SK-N-SH (cell line): ENCODE data around the gene IGDCC3. TPM values are rescaled to one million over a fixed set of nuclear protein-coding genes. Genes with fewer than 3 reads are reported as not detected.

ENCODE experiments used
- CTCF ChIA-PET: fragments of 300-600, 350-600 bp; formaldehyde crosslinking; extraction: SDS; loops from one replicate; lab custom pipeline; 2021; lab: Yijun Ruan, JAX
- POLR2A ChIA-PET: fragments of 350-600 bp; sonication (Branson Sonifier 250); formaldehyde crosslinking; extraction: SDS; loops from one replicate; lab custom pipeline; 2020; ENCODE audit warnings: antibody characterized with exemption, inconsistent platforms; lab: Yijun Ruan, JAX
- DNase-seq: peaks from one replicate; pipeline ENCODE4 v3.0.0; 2012
- H2AFZ ChIP-seq: fragments of 200-600 bp; sonication (generic); 2 replicates; pipeline ENCODE4 v1.8.1; 2016; ENCODE audit warnings: antibody characterized with exemption, mild to moderate bottlenecking, low read depth
- H3F3A ChIP-seq: fragments of 200-600 bp; sonication (generic); replicated peaks from 2 replicates; pipeline ENCODE3; 2016; ENCODE audit warnings: antibody characterized with exemption, mild to moderate bottlenecking; ENCODE audit not compliant: insufficient read depth
- H3K27ac ChIP-seq, 2 experiments: fragments of 200-500 bp in 1 of 2; fragments of 200-600 bp in 1 of 2; sonication (Bioruptor generic) in 1 of 2; sonication (generic), shearing (Covaris generic) in 1 of 2; 2 replicates each; pipeline versions ENCODE4 v1.5.1 to v1.6.1; 2014 to 2016; ENCODE audit warnings: low read depth in 2 of 2, inconsistent platforms in 1 of 2, low read length in 1 of 2, mild to moderate bottlenecking in 1 of 2, mixed read lengths in 1 of 2
- H3K27me3 ChIP-seq: fragments of 200-600 bp; sonication (generic), shearing (Covaris generic); 2 replicates; pipeline ENCODE4 v1.6.1; 2016; ENCODE audit warnings: mixed run types; ENCODE audit not compliant: insufficient read depth
- H3K36me3 ChIP-seq, 2 experiments: fragments of 200-500 bp in 1 of 2; fragments of 200-600 bp in 1 of 2; sonication (Bioruptor generic) in 1 of 2; sonication (generic) in 1 of 2; replicated peaks in 1 of 2; 2 replicates each; pipeline versions ENCODE3 to v1.5.1; 2014 to 2016; ENCODE audit warnings: low read length in 1 of 2, mild to moderate bottlenecking in 1 of 2; ENCODE audit not compliant: insufficient read depth in 2 of 2, control insufficient read depth in 1 of 2
- H3K4me1 ChIP-seq, 2 experiments: fragments of 200-500 bp in 1 of 2; fragments of 200-600 bp in 1 of 2; sonication (Bioruptor generic) in 1 of 2; sonication (generic), shearing (Covaris generic) in 1 of 2; 2 replicates each; pipeline versions ENCODE4 v1.5.1 to v1.6.1; 2014 to 2016; ENCODE audit warnings: low read depth in 1 of 2, low read length in 1 of 2, mixed run types in 1 of 2; ENCODE audit not compliant: insufficient read depth in 2 of 2, control insufficient read depth in 1 of 2
- H3K4me2 ChIP-seq: fragments of 200-600 bp; sonication (generic), shearing (Covaris generic); 2 replicates; pipeline ENCODE4 v1.6.1; 2017; ENCODE audit warnings: mixed run types
- H3K4me3 ChIP-seq, 2 experiments: fragments of 200-500 bp in 1 of 2; fragments of 200-600 bp in 1 of 2; sonication (Bioruptor generic) in 1 of 2; sonication (generic), shearing (Covaris generic) in 1 of 2; 2 replicates each; pipeline versions ENCODE4 v1.5.1 to v1.8.1; 2014 to 2016; ENCODE audit warnings: low read depth in 2 of 2, inconsistent platforms in 1 of 2, low read length in 1 of 2, mild to moderate bottlenecking in 1 of 2, mixed read lengths in 1 of 2, moderate library complexity in 1 of 2
- H3K79me2 ChIP-seq: fragments of 200-600 bp; sonication (generic); 2 replicates; pipeline ENCODE4 v1.8.1; 2017; ENCODE audit warnings: mild to moderate bottlenecking; ENCODE audit not compliant: insufficient read depth
- H3K9ac ChIP-seq: fragments of 200-600 bp; sonication (generic); 2 replicates; pipeline ENCODE4 v1.6.1; 2017; ENCODE audit warnings: mixed run types
- H3K9me2 ChIP-seq: fragments of 200-600 bp; sonication (generic); 2 replicates; pipeline ENCODE4 v1.6.1; 2017; ENCODE audit warnings: mixed run types
- H3K9me3 ChIP-seq: fragments of 200-600 bp; sonication (generic); 2 replicates; pipeline ENCODE4 v1.6.1; 2017; ENCODE audit warnings: mixed run types, mild to moderate bottlenecking, moderate library complexity
- H4K20me1 ChIP-seq: fragments of 200-600 bp; sonication (generic); 2 replicates; pipeline ENCODE4 v1.6.1; 2017; ENCODE audit warnings: mild to moderate bottlenecking, mixed run types; ENCODE audit not compliant: insufficient read depth
- EP300 ChIP-seq, 2 experiments: IDR thresholded peaks; 2 replicates each; pipeline versions ENCODE4 v1.4.0 to v1.6.1; 2012; ENCODE audit warnings: borderline replicate concordance in 1 of 2, low read depth in 1 of 2, low read length in 1 of 2
- FOSL2 ChIP-seq: IDR thresholded peaks from 2 replicates; pipeline ENCODE4 v1.4.0; 2012; ENCODE audit warnings: low read depth, mild to moderate bottlenecking, moderate library complexity, borderline replicate concordance
- GABPA ChIP-seq: IDR thresholded peaks from 2 replicates; pipeline ENCODE4 v1.4.0; 2012; ENCODE audit warnings: low read depth, mild to moderate bottlenecking
- JUND ChIP-seq: IDR thresholded peaks from 2 replicates; pipeline ENCODE4 v1.4.0; 2012
- MEF2A ChIP-seq: IDR thresholded peaks from 2 replicates; pipeline ENCODE4 v1.4.0; 2012; ENCODE audit warnings: low read depth, borderline replicate concordance
- NRF1 ChIP-seq: IDR thresholded peaks from 2 replicates; pipeline ENCODE4 v1.6.1; 2012; ENCODE audit warnings: low read depth, mild to moderate bottlenecking, low read length
- RAD21 ChIP-seq: IDR thresholded peaks from 2 replicates; pipeline ENCODE4 v1.6.1; 2012; ENCODE audit warnings: mild to moderate bottlenecking, low read length
- SIN3A ChIP-seq: IDR thresholded peaks from 2 replicates; pipeline ENCODE4 v1.6.1; 2012; ENCODE audit warnings: low read depth, mild to moderate bottlenecking, low read length, moderate library complexity, borderline replicate concordance
- TEAD4 ChIP-seq: IDR thresholded peaks from 2 replicates; pipeline ENCODE4 v1.4.0; 2012; ENCODE audit warnings: mild to moderate bottlenecking, borderline replicate concordance; ENCODE audit not compliant: insufficient read depth
- YY1 ChIP-seq: IDR thresholded peaks from 2 replicates; pipeline ENCODE4 v1.4.0; 2012; ENCODE audit warnings: low read depth, mild to moderate bottlenecking
- WGBS: methylation state at CpG from one replicate; pipeline ENCODE4 v1.1.6; 2017; ENCODE audit warnings: low lambda C conversion rate; 5-methylcytosine and 5-hydroxymethylcytosine counted together
- polyA plus RNA-seq, 3 experiments: library from polyadenylated mRNA; depleted of rRNA; stranded (reverse); fragments of >200 nt; gene quantifications; 2 replicates each; pipeline ENCODE4 v1.2.3, GENCODE V29; 2012
- TF ChIP-seq, protein P1 (sequence below): fragments of 200-600 bp; sonication (generic); IDR thresholded peaks from 2 replicates; pipeline ENCODE4 v1.6.1; 2017; ENCODE audit warnings: antibody characterized with exemption, mild to moderate bottlenecking, moderate library complexity
- TF ChIP-seq, protein P2 (sequence below): IDR thresholded peaks from 2 replicates; pipeline ENCODE4 v1.4.0; 2012; ENCODE audit warnings: low read depth
- TF ChIP-seq, protein P3 (sequence below): IDR thresholded peaks from 2 replicates; pipeline ENCODE4; 2012

Gene IGDCC3
- polyA plus RNA-seq, 1 of the 3 experiments (the other 2 are of a cell fraction), result 0.43 TPM

DNA sequence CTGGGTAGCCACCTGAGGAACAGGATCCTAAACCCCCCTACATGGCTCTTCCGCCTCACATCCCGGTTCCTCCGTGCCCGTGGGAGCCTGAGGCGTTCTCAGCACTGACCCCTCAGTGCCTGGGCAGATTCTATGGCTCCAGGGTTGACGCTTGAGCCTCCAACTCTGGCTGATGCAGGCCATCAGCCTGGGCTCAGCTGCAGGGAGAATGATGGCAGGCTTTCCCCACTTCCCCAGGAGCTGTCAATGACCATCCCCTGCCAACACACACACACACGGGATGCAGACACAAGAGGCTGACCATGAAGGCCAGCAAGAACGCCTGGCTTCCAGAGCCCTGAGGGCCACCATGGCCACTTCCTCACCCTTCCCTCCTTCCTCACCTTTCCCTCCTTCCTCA lies 15.8 kb upstream of the IGDCC3 start:
- CTCF ChIA-PET, result interaction anchor here (2.1 to 37.1 kb wide), 4 partner anchors 8 to 71 kb away, joined by 6 to 969 read pairs (median 34); no protein-coding TSS in a partner anchor
- TF ChIP-seq RAD21 (no peak), FOSL2 (no peak)
- WGBS, result 88% methylated on average over 6 of the region's 8 CpGs

DNA sequence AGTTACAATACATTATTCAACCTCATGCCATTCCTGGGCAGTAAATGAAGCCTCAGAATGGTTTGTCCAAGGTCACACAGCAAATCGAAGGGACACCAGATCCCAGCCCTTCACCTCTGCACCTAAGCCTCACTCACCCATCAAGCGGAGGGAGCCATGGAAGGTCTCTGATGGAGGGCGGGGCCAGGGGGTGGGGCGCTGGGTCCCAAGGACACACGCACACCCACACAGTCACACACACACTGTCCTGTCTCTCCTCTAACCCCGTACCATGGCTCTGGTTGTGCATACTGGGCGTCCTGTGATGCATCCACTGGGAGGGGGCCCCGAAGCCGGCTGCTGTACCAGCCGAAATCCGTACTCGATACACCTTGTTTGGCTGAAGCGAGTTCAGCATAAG lies 15.3 kb upstream of the IGDCC3 start:
- no peaks in the 10 kb centered on the region for H3K79me2 ChIP-seq
- H3K9ac ChIP-seq, result no peak overlapping the region
- no peaks in the 10 kb centered on the region for H3K9me3 ChIP-seq
- no peak overlapping the region for H3K4me3 ChIP-seq
- no peak for DNase-seq
- no peaks in the 10 kb centered on the region for H3F3A ChIP-seq
- H3K36me3 ChIP-seq, result no peaks in the 10 kb centered on the region
- peaks cover 29% of the 10 kb centered on the region for H3K27me3 ChIP-seq
- 87% methylated on average over 6 of the region's 13 CpGs for WGBS
- peaks cover 0 to 6% of the 10 kb centered on the region in 2 experiments; a peak in 1 of 4 replicates for H3K4me1 ChIP-seq
- TF ChIP-seq GABPA, result no peak
- TF ChIP-seq TEAD4, result no peak
- TF ChIP-seq YY1, result no peak
- TF ChIP-seq, protein P1, sequence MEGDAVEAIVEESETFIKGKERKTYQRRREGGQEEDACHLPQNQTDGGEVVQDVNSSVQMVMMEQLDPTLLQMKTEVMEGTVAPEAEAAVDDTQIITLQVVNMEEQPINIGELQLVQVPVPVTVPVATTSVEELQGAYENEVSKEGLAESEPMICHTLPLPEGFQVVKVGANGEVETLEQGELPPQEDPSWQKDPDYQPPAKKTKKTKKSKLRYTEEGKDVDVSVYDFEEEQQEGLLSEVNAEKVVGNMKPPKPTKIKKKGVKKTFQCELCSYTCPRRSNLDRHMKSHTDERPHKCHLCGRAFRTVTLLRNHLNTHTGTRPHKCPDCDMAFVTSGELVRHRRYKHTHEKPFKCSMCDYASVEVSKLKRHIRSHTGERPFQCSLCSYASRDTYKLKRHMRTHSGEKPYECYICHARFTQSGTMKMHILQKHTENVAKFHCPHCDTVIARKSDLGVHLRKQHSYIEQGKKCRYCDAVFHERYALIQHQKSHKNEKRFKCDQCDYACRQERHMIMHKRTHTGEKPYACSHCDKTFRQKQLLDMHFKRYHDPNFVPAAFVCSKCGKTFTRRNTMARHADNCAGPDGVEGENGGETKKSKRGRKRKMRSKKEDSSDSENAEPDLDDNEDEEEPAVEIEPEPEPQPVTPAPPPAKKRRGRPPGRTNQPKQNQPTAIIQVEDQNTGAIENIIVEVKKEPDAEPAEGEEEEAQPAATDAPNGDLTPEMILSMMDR, result no peak
- no peak for TF ChIP-seq RAD21
- no peak for TF ChIP-seq NRF1
- no peak for TF ChIP-seq MEF2A
- TF ChIP-seq, protein P2, sequence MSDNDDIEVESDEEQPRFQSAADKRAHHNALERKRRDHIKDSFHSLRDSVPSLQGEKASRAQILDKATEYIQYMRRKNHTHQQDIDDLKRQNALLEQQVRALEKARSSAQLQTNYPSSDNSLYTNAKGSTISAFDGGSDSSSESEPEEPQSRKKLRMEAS, result no peak
- TF ChIP-seq, protein P3, sequence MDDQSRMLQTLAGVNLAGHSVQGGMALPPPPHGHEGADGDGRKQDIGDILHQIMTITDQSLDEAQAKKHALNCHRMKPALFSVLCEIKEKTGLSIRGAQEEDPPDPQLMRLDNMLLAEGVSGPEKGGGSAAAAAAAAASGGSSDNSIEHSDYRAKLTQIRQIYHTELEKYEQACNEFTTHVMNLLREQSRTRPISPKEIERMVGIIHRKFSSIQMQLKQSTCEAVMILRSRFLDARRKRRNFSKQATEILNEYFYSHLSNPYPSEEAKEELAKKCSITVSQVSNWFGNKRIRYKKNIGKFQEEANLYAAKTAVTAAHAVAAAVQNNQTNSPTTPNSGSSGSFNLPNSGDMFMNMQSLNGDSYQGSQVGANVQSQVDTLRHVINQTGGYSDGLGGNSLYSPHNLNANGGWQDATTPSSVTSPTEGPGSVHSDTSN, result no peak
- no peak for TF ChIP-seq FOSL2
- no peak for TF ChIP-seq SIN3A
- TF ChIP-seq EP300 (IDR thresholded peaks at IDR 0.05; ENCODE audit: borderline replicate concordance in 1 of 2, low read depth in 1 of 2, low read length in 1 of 2), result no peak
- no peak for TF ChIP-seq JUND
- TF ChIP-seq, all 33 proteins: peak for 0
- Histone ChIP-seq H3K9me2 (no peaks in the 10 kb centered on the region), H4K20me1 (no peaks in the 10 kb centered on the region), H2AFZ (no peak overlapping the region), H3K4me2 (no peak overlapping the region), H3K27ac (no peak overlapping the region)
- CTCF ChIA-PET, result interaction anchor here (2.1 to 37.1 kb wide), 3 partner anchors 7 to 71 kb away, joined by 6 to 969 read pairs (median 60); no protein-coding TSS in a partner anchor
- POLR2A ChIA-PET, result no interaction called here

More for the DNA sequence above, 15.8 kb upstream of the IGDCC3 start:
- POLR2A ChIA-PET, result no interaction called here
- Histone ChIP-seq H3K9me2 (no peaks in the 10 kb centered on the region), H3K4me3 (no peak overlapping the region), H3K4me2 (no peak overlapping the region), H3K36me3 (no peaks in the 10 kb centered on the region), H3K9ac (no peak overlapping the region), H3F3A (no peaks in the 10 kb centered on the region), H4K20me1 (no peaks in the 10 kb centered on the region), H2AFZ (no peak overlapping the region), H3K9me3 (no peaks in the 10 kb centered on the region), H3K4me1 (peaks cover 0 to 6% of the 10 kb centered on the region in 2 experiments; a peak in 1 of 4 replicates), H3K27me3 (peaks cover 29% of the 10 kb centered on the region), H3K27ac (no peak overlapping the region), H3K79me2 (no peaks in the 10 kb centered on the region)
- DNase-seq, result no peak
